Measurements from ENCODE around the gene SPAG7.

DNA sequence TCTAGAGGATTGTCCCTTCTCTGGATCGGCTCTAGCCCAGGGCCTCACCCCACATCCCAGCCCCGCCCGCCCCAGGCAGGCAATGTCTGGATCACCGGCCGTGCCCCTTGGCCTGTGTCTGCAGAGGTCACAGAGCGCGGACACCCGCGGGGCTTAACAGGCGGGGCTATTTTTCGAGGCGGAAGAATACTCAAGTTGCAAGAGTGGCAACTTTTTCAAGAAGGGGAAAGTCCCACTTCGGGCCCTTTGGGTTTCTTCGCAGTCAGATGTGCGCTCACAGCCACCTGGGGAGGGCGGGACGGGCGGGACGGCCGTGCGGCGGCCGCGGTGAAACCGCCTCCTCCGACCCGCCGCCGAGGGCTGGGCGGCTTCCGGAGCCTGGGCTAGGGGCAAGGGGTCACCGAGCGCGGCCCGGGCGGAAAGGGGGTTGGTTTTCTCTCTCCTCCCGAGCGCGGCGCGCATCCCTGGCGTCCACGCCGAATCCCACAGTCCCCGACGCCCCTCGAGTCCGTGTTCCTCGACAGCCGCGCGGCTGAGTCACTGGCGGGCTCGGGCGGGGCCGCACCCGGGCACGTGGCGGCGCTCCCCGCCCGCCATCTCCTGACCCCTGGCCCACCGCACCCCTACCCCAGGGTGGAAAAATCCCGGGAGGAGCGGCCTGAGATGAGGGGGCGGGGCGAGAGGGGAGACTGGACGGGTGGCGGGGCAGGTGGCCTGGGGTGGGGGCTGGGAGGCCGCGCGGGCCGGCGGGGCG lies 18.1 kb downstream of the SPAG7 start:
- TF ChIP-seq, protein P1, sequence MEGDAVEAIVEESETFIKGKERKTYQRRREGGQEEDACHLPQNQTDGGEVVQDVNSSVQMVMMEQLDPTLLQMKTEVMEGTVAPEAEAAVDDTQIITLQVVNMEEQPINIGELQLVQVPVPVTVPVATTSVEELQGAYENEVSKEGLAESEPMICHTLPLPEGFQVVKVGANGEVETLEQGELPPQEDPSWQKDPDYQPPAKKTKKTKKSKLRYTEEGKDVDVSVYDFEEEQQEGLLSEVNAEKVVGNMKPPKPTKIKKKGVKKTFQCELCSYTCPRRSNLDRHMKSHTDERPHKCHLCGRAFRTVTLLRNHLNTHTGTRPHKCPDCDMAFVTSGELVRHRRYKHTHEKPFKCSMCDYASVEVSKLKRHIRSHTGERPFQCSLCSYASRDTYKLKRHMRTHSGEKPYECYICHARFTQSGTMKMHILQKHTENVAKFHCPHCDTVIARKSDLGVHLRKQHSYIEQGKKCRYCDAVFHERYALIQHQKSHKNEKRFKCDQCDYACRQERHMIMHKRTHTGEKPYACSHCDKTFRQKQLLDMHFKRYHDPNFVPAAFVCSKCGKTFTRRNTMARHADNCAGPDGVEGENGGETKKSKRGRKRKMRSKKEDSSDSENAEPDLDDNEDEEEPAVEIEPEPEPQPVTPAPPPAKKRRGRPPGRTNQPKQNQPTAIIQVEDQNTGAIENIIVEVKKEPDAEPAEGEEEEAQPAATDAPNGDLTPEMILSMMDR (IDR thresholded peaks at IDR 0.05; ENCODE audit: low read depth, low read length, poor library complexity, severe bottlenecking), result no peak
- no peak for TF ChIP-seq EZH2phosphoT487 (IDR thresholded peaks at IDR 0.05; ENCODE audit: borderline replicate concordance, low read length)
